Measurements from ENCODE around the gene TTC22. TPM values are rescaled to one million over a fixed set of nuclear protein-coding genes. Genes with fewer than 3 reads are reported as not detected.

TTC22 gene
- total RNA-seq, 1 experiment from 2014 or later, result 1.8 TPM

- no peak overlapping the region for H3K9ac ChIP-seq (ENCODE audit: low read length)
- H3K27me3 ChIP-seq (ENCODE audit: insufficient read depth, low read length), result no peaks in the 10 kb centered on the region
- no peaks in the 10 kb centered on the region for H4K20me1 ChIP-seq (ENCODE audit: insufficient read depth)
- no peak overlapping the region for H3K4me3 ChIP-seq (replicated peaks in 1 of 2; ENCODE audit: low read depth in 1 of 2, low read length in 2 of 2)
- intact Hi-C loops (cut with micrococcal nuclease), result no loop called here
- H3K9me3 ChIP-seq (ENCODE audit: control insufficient read depth in 1 of 2, insufficient read depth in 1 of 2, low read depth in 1 of 2, low read length in 2 of 2), result no peaks in the 10 kb centered on the region
- H3K4me1 ChIP-seq (ENCODE audit: control insufficient read depth in 1 of 2, insufficient read depth in 2 of 2, low read length in 2 of 2), result no peaks in the 10 kb centered on the region
- ATAC-seq, result no peak
- no peaks in the 10 kb centered on the region for H3K79me2 ChIP-seq (ENCODE audit: insufficient read depth, low read length)
- CTCF ChIA-PET, result no interaction called here
- RAD21 ChIA-PET (ENCODE audit: low non-redundant PET in 1 of 2, low total read pairs in 2 of 2, uncharacterized antibody in 2 of 2, unreplicated experiment in 2 of 2), result no interaction called here
- no peak overlapping the region for H3K4me2 ChIP-seq (ENCODE audit: low read length)
- POLR2A ChIA-PET, result no interaction called here
- no peak overlapping the region for H2AFZ ChIP-seq (ENCODE audit: low read depth, low read length, poor library complexity, severe bottlenecking)
- TF ChIP-seq RAD21 (IDR thresholded peaks at IDR 0.05; ENCODE audit: low read depth), result no peak
- no peak for TF ChIP-seq CBX3 (IDR thresholded peaks at IDR 0.05; ENCODE audit: low read depth)
- TF ChIP-seq, protein P1, sequence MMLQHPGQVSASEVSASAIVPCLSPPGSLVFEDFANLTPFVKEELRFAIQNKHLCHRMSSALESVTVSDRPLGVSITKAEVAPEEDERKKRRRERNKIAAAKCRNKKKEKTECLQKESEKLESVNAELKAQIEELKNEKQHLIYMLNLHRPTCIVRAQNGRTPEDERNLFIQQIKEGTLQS (IDR thresholded peaks at IDR 0.05), result no peak
- no peak for TF ChIP-seq JUND (IDR thresholded peaks at IDR 0.05)
- TF ChIP-seq ZBTB33 (IDR thresholded peaks at IDR 0.05; ENCODE audit: extremely low read depth, insufficient replicate concordance, low read length), result no peak
- no peak for TF ChIP-seq FOSL1 (IDR thresholded peaks at IDR 0.05; ENCODE audit: low read depth)
- TF ChIP-seq POLR2AphosphoS5 (IDR thresholded peaks at IDR 0.05; ENCODE audit: low read depth, low read length), result no peak
- no peak for TF ChIP-seq CEBPB (IDR thresholded peaks at IDR 0.05; ENCODE audit: low read depth)
- TF ChIP-seq, protein P2, sequence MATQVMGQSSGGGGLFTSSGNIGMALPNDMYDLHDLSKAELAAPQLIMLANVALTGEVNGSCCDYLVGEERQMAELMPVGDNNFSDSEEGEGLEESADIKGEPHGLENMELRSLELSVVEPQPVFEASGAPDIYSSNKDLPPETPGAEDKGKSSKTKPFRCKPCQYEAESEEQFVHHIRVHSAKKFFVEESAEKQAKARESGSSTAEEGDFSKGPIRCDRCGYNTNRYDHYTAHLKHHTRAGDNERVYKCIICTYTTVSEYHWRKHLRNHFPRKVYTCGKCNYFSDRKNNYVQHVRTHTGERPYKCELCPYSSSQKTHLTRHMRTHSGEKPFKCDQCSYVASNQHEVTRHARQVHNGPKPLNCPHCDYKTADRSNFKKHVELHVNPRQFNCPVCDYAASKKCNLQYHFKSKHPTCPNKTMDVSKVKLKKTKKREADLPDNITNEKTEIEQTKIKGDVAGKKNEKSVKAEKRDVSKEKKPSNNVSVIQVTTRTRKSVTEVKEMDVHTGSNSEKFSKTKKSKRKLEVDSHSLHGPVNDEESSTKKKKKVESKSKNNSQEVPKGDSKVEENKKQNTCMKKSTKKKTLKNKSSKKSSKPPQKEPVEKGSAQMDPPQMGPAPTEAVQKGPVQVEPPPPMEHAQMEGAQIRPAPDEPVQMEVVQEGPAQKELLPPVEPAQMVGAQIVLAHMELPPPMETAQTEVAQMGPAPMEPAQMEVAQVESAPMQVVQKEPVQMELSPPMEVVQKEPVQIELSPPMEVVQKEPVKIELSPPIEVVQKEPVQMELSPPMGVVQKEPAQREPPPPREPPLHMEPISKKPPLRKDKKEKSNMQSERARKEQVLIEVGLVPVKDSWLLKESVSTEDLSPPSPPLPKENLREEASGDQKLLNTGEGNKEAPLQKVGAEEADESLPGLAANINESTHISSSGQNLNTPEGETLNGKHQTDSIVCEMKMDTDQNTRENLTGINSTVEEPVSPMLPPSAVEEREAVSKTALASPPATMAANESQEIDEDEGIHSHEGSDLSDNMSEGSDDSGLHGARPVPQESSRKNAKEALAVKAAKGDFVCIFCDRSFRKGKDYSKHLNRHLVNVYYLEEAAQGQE (IDR thresholded peaks at IDR 0.05; ENCODE audit: low read depth), result no peak
- no peak for TF ChIP-seq SRF (IDR thresholded peaks at IDR 0.05; ENCODE audit: low read depth)
- TF ChIP-seq, protein P3, sequence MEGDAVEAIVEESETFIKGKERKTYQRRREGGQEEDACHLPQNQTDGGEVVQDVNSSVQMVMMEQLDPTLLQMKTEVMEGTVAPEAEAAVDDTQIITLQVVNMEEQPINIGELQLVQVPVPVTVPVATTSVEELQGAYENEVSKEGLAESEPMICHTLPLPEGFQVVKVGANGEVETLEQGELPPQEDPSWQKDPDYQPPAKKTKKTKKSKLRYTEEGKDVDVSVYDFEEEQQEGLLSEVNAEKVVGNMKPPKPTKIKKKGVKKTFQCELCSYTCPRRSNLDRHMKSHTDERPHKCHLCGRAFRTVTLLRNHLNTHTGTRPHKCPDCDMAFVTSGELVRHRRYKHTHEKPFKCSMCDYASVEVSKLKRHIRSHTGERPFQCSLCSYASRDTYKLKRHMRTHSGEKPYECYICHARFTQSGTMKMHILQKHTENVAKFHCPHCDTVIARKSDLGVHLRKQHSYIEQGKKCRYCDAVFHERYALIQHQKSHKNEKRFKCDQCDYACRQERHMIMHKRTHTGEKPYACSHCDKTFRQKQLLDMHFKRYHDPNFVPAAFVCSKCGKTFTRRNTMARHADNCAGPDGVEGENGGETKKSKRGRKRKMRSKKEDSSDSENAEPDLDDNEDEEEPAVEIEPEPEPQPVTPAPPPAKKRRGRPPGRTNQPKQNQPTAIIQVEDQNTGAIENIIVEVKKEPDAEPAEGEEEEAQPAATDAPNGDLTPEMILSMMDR (IDR thresholded peaks at IDR 0.05 in 2 of 3, conservative IDR thresholded peaks at IDR 0.05 in 1 of 3; ENCODE audit: borderline replicate concordance in 1 of 3, insufficient read depth in 1 of 3, low read depth in 2 of 3, low read length in 2 of 3), result no peak
- no peak for TF ChIP-seq SIN3A (IDR thresholded peaks at IDR 0.05; ENCODE audit: low read depth)
- TF ChIP-seq, protein P4, sequence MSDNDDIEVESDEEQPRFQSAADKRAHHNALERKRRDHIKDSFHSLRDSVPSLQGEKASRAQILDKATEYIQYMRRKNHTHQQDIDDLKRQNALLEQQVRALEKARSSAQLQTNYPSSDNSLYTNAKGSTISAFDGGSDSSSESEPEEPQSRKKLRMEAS (IDR thresholded peaks at IDR 0.05), result no peak
- BruUV-seq (replicated peaks), result TSS peak; percentile 23
- DNase-seq (ENCODE audit: low read depth, low spot score), result no peak
- H3K9me2 ChIP-seq (ENCODE audit: insufficient read depth), result no peaks in the 10 kb centered on the region
- no peak overlapping the region for H3K27ac ChIP-seq (ENCODE audit: low read depth, low read length)
- peaks cover 28 to 48% of the 10 kb centered on the region in 2 experiments for H3K36me3 ChIP-seq (ENCODE audit: control insufficient read depth in 1 of 2, insufficient read depth in 2 of 2, low read length in 2 of 2)
These were observed 49.1 kb upstream of the TTC22 start for GRCh38 chr1:54850069-54850730.
